Dendritic cell treated with granulocyte-macrophage colony-stimulating factor and Interleukin-4, amounts not matched to agents 40 ng/mL and 50 ng/mL, for 4 days (primary cell): ENCODE measurements around the gene NT5C2.
"Not testable (repeated sequence)": the region's sequence is repeated elsewhere in the genome, so short reads cannot be mapped to it uniquely, and the experiment has no call there.

Experiments used
- H3K27ac Mint-ChIP-seq: one replicate; pipeline ENCODE4 v1.8.0; 2022; ENCODE audit warnings: mild to moderate bottlenecking, mixed read lengths
- H3K27me3 Mint-ChIP-seq: one replicate; pipeline ENCODE4 v1.8.0; 2022; ENCODE audit warnings: mild to moderate bottlenecking, mixed read lengths
- H3K36me3 Mint-ChIP-seq: one replicate; pipeline ENCODE4 v1.8.0; 2022; ENCODE audit warnings: low read depth, mixed read lengths
- H3K4me1 Mint-ChIP-seq: one replicate; pipeline ENCODE4 v1.8.0; 2022; ENCODE audit warnings: low read depth, mixed read lengths
- H3K4me3 Mint-ChIP-seq: one replicate; pipeline ENCODE4 v1.8.0; 2022; ENCODE audit warnings: mild to moderate bottlenecking, moderate library complexity, mixed read lengths
- H3K9me3 Mint-ChIP-seq: one replicate; pipeline ENCODE4 v1.8.0; 2022; ENCODE audit warnings: mixed read lengths
- intact Hi-C: fragments of 100-400 bp; cut with micrococcal nuclease; formaldehyde crosslinking; loops from one replicate; pipeline ENCODE4 v1.15.0; 2022

Gene NT5C2

DNA sequence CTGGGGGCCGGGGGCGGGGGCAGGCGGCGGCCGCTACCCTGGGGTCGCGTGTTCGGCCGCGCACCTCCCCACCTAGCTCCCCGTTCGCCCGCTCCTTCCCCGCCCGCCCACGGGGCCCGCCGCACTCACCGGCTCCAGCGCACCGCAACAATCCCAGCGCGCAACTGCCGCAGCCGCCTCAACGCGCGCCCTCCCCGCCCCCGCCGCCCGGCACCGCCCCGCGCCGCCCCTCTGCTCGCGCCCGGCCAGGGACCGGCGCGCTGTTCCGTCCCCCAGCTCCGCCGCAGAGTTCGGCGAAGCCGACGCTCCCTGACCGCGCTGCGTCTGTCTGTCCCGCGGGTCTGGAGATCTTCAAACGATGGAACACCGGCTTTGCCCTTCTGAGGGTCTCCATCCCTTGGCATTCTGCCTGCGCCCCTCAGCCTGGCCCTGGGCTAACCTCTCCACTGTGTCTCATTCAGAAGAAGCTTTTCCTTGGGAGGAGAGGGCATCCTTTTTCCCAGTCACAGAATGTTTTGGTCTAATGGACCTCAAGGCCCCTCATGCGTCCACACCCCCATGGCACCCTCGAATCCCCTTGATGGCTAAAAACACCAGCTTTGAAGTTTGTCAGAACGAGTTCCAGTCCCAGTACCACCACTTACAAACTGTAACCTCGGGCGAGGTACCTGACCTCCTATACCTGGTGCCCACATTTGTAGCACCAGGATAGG is at the start of gene NT5C2:
TSS of gene NT5C2 (minus strand) at position 166 of the 713 bp plus-strand sequence. CDS start 18,314 bp downstream, outside the sequence.
- peak within 1 kb of the TSS; percentile 100 for H3K27ac Mint-ChIP-seq
- H3K4me1 Mint-ChIP-seq = peaks cover 63% of the 10 kb centered on the region
- intact Hi-C loops = loop anchor here (2.0 to 5.0 kb wide), 2 partner anchors 48 to 276 kb away; partner anchors contain the start of gene CNNM2
- H3K27me3 Mint-ChIP-seq = no peaks in the 10 kb centered on the region
- H3K4me3 Mint-ChIP-seq = peak within 1 kb of the TSS; percentile 98
- H3K9me3 Mint-ChIP-seq = no peaks in the 10 kb centered on the region
- peaks cover 37% of the 10 kb centered on the region for H3K36me3 Mint-ChIP-seq

DNA sequence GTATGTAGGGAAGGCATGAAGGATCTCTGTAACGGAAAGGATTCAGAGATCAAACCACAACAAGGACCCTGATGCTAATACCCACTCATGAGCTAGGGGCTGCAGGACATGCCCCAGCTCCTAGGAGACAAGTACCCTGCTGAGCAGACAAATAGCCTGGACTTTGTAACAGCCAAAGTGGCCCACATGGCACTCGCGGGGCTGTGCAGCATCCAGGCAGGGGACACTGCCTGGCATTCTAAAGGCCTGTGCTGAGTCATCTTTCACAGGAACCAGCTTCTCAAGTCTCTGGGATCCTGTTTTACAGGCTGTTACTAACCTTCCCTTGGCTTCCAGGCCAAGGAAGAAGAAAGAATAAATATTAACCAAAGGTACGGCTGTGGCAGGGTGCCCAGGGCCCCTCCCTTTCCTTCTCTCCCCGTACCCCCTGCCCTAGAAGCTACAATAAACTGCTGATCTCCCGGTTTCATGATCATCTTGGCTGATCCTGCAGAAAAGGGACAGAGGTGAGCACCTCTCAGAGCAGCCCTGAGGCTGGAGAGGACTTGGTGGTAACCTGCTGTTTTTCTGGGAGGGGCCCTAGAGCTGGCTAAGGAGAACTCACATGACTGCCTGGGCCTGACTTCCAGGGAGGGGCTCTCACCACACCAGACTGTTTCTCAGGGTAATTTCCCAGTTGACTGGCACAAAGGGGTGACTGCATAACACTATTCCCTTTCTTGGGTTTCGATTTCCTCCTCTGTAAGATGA is 48.4 kb upstream of the NT5C2 start:
- peak overlapping the region; percentile 97 for H3K27ac Mint-ChIP-seq
- H3K9me3 Mint-ChIP-seq = no peaks in the 10 kb centered on the region
- peaks cover 48% of the 10 kb centered on the region for H3K4me1 Mint-ChIP-seq
- no peaks in the 10 kb centered on the region for H3K27me3 Mint-ChIP-seq
- intact Hi-C loops = loop anchor here (1.0 to 10.0 kb wide), 4 partner anchors 43 to 407 kb away; partner anchors contain the start of genes CYP17A1 and NT5C2
- H3K36me3 Mint-ChIP-seq = no peaks in the 10 kb centered on the region
- peak overlapping the region; percentile 60 for H3K4me3 Mint-ChIP-seq

DNA sequence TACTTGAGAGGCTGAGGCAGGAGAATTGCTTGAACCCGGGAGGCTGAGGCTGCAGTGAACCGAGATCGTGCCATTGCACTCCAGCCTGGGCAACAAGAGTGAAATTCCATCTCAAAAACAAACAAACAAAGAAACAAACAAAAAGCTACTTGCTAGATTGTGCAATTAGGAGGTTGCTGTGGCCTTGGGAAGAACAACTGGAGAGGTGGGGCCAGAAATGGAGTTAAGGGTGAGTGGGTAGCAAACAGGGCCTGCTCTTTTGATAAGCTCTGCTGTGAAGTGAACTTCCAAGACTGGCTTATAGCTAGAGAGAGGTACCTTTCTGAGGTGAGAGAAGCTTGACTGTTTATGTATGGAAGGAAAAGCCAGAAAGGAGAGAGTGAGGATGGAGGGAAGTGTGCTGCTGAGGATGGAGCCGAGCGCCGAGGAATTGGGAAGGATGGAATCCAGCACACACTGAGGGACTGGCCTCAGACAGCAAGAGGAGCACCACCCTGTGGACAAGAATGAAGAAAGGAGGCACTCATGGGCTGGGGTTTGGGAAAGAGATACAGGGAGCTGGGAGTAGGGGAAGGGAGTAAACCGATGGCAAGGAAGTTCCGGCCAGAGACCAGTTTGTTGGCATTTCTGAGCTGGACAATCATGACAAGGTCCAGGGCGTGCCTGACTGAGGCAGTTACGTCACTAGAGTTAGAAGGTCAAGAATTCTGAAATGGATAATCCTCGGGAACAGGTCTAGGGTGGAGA is 45.6 kb upstream of the NT5C2 start:
- Mint-ChIP-seq H3K27me3 (peaks cover 5% of the 10 kb centered on the region), H3K4me3 (no peak overlapping the region), H3K36me3 (no peaks in the 10 kb centered on the region), H3K9me3 (no peaks in the 10 kb centered on the region), H3K27ac (peak overlapping the region; percentile 9), H3K4me1 (peaks cover 45% of the 10 kb centered on the region)
- intact Hi-C loops = no loop called here

DNA sequence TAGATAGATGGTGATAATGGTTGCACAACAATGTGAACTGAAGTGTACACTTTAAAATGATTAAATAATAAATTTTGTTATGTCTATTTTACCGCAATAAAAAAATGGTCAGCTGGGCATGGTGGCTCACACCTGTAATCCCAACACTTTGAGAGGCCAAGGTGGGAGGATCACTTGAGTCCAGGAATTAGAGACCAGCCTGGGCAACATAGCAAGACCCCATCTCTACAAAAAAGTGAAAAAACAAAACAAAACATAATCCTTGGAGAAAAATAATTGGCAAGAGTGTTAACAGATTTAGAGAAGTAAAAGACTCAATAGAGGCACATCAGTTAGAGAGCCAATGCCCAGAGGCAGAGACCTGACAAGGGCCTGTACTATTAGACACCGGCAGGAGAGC is 42.7 kb upstream of the NT5C2 start:
- peak overlapping the region; percentile 40 for H3K27ac Mint-ChIP-seq
- no peaks in the 10 kb centered on the region for H3K9me3 Mint-ChIP-seq
- H3K4me1 Mint-ChIP-seq = peaks cover 37% of the 10 kb centered on the region
- H3K4me3 Mint-ChIP-seq = no peak overlapping the region
- H3K27me3 Mint-ChIP-seq = peaks cover 5% of the 10 kb centered on the region
- H3K36me3 Mint-ChIP-seq = no peaks in the 10 kb centered on the region
- intact Hi-C loops = no loop called here

DNA sequence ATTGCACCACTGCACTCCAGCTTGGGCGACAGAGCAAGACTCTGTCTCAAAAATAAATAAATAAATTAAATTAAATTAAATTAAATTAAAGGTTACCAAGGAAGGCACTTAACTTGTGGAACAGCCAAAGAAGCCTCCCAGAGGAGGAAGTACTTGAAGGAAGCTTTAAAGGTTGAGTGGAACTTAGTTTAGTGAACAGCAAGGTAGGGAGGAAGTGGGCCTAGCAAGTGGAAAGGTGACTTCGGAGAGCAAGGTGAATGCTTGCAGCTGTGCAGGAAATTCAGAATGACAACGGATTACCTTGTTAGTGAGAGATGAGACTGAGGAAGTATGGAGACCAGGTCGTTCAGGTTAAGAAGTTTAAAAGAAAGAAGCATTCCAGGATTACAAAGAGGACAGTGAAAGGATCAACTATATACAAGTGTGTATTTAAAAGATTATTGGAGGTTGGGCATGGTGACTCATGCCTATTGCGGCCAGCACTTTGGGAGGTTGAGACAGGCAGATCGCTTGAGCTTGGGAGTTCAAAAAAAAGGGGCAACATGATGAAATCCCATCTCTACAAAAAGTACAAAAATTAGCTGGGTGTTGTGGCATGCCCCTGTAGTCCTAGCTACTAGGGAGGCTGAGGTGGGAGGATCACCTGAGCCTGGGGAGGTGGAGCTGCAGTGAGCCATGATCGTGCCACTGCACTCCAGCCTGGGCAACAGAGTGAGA is 39.9 kb upstream of the NT5C2 start:
- Mint-ChIP-seq H3K4me1 (peaks cover 22% of the 10 kb centered on the region), H3K4me3 (no peak overlapping the region), H3K27ac (no peak overlapping the region), H3K9me3 (no peaks in the 10 kb centered on the region), H3K27me3 (peaks cover 5% of the 10 kb centered on the region), H3K36me3 (no peaks in the 10 kb centered on the region)
- intact Hi-C loops = no loop called here

DNA sequence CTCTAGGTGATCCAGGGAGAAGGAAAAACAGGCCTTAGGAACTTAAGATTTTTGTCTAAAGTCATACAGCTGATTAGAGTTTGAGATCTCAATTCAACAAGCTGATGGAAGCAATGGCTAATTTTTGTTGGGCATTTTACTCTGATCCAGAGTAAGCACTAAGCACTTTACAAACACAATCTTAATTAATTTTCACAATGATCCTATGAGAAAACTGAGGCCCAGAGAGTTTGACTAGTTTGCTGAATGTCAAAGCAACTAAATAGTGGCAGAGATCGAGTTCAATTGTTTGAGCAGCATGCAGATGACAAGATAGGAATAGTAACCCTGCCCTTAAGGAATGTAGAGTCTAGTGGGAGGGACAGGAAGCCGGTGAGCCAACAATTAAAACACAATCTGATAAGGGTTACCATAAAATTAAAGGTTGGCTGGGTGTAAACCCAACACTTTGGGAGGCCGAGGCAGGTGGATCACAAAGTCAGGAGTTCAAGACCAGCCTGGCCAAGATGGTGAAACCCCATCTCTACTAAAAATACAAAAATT is 39.1 kb upstream of the NT5C2 start:
- intact Hi-C loops = no loop called here
- H3K27ac Mint-ChIP-seq = no peak overlapping the region
- no peak overlapping the region for H3K4me3 Mint-ChIP-seq

DNA sequence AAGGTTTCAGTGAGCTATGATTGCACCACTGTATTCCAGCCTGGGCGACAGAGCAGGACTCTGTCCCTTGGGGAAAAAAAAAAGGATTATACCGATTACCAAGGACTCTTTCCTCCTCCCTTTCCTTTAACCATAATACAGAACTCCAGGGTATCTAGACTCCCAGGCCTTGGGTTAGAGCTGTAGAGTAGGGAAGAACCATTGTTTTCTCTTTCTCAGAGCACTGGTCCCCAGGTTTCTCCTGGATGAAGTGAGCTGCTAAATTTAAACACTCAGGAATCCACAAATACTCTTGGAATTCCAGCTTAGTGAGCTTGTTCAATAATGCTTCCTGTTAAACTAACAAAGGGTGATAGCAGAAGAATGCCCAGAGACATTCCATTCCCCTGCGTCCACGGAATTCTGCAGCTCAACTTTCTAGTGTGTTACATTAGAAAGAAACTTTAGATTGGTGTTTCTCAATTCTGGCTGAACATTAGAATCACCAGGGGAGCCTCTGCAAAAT is 38.0 kb upstream of the NT5C2 start:
- Mint-ChIP-seq H3K36me3 (no peaks in the 10 kb centered on the region), H3K4me3 (no peak overlapping the region), H3K4me1 (peaks cover 22% of the 10 kb centered on the region), H3K27me3 (peaks cover 5% of the 10 kb centered on the region), H3K9me3 (no peaks in the 10 kb centered on the region), H3K27ac (no peak overlapping the region)
- intact Hi-C loops = no loop called here

More for the DNA sequence above, 39.1 kb upstream of the NT5C2 start:
- Mint-ChIP-seq H3K9me3 (no peaks in the 10 kb centered on the region), H3K36me3 (no peaks in the 10 kb centered on the region), H3K27me3 (peaks cover 5% of the 10 kb centered on the region), H3K4me1 (peaks cover 20% of the 10 kb centered on the region)

DNA sequence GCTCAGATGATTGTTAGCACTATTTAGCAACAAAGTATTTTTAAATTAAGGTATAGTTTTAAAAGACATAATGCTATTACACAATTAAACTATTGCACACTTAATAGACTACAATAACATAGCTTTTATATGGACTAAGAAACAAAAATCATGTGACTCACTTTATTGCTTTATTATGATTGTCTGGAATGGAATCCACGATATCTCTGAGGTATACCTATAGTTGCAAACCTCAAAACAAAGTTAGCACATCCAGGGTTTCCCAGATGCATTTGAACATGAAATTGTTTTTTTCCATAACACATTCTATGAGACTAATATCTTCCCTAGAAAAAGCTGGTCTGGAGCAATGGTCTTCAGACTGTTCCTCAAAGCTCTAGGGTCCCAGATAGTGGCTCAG is 34.3 kb upstream of the NT5C2 start:
- H3K4me3 Mint-ChIP-seq = no peak overlapping the region
- intact Hi-C loops = no loop called here
- H3K9me3 Mint-ChIP-seq = peaks cover 15% of the 10 kb centered on the region
- no peaks in the 10 kb centered on the region for H3K36me3 Mint-ChIP-seq
- H3K27ac Mint-ChIP-seq = no peak overlapping the region
- H3K27me3 Mint-ChIP-seq = no peaks in the 10 kb centered on the region
- H3K4me1 Mint-ChIP-seq = peaks cover 25% of the 10 kb centered on the region

DNA sequence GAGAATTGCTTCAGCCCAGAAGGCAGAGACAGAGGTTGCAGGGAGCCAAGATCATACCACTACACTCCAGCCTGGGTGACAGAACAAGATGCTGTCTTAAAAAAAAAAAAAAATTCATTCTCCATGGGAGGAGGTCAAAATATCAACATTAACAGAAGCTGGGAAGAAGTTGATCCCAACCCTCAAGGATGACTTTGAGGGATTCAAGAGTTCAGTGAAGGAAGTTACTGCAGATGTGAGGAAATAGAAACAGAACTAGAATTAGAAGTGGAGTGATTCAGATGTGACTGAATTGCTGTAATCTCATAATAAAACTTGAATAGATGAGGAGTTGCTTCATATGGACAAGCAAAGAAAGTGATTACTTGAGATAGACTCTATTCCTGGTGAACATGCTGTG is 32.9 kb upstream of the NT5C2 start:
- Mint-ChIP-seq H3K27me3 (no peaks in the 10 kb centered on the region), H3K4me3 (no peak overlapping the region), H3K36me3 (no peaks in the 10 kb centered on the region), H3K9me3 (peaks cover 21% of the 10 kb centered on the region), H3K27ac (peak overlapping the region; percentile 63), H3K4me1 (peaks cover 25% of the 10 kb centered on the region)
- intact Hi-C loops = no loop called here

DNA sequence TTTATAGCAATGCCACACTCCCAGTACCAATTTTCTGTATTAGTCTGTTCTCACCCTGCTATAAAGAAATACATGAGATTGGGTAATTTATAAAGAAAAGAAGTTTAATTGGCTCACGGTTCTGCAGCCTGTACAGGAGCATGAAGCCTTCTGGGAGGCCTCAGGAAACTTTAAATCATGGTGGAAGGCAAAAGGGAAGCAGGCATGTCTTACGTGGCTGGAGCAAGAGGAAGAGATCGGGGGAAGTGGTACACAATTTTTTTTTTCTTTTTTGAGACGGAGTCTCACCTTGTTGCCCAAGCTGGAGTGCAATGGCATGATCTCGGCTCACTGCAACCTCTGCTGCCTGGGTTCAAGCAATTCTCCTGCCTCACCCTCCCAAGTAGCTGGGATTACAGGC is 31.6 kb upstream of the NT5C2 start:
- H3K4me1 Mint-ChIP-seq = peaks cover 24% of the 10 kb centered on the region
- H3K4me3 Mint-ChIP-seq, intact Hi-C loops, H3K27me3 Mint-ChIP-seq, H3K36me3 Mint-ChIP-seq: not testable (repeated sequence)
- H3K27ac Mint-ChIP-seq = peak overlapping the region; percentile 18
- peaks cover 21% of the 10 kb centered on the region for H3K9me3 Mint-ChIP-seq

DNA sequence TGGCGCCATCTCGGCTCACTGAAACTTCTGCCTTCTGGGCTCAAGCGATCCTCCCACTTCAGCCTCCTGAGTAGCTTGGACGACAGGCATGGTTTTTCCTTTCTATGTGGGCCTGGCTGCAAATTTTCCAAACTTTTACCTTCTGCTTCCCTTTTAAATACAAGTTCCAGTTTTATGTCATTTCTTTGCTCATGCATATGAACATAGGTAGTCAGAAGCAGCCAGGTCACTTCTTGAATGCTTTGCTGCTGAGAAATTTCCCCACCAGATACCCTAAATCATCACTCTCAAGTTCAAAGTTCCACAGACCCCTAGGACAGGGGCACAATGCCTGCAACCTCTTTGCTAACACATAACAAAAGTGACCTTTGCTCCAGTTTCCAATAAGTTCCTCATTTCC is 31.1 kb upstream of the NT5C2 start:
- Mint-ChIP-seq H3K9me3 (peaks cover 21% of the 10 kb centered on the region), H3K27me3 (no peaks in the 10 kb centered on the region), H3K36me3 (no peaks in the 10 kb centered on the region), H3K4me3 (no peak overlapping the region), H3K4me1 (peaks cover 18% of the 10 kb centered on the region), H3K27ac (peak overlapping the region; percentile 18)
- intact Hi-C loops = no loop called here

DNA sequence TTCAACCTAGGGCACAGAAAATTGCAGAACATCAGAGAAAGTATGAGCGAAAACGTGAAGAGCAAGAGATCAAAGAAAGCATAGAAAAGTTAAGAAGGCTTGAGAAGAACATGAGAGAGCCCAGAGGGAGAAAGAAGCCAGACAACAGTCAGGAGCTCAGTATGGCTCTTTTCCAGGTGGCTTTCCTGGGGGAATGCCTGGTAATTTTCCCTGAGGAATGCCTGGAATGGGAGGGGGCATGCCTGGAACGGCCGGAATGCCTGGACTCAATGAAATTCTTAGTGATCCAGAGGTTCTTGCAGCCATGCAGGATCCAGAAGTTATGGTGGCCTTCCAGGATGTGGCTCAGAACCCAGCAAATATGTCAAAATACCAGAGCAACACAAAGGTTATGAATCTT is 23.3 kb upstream of the NT5C2 start:
- H3K4me3 Mint-ChIP-seq, H3K27ac Mint-ChIP-seq, H3K4me1 Mint-ChIP-seq, intact Hi-C loops, H3K27me3 Mint-ChIP-seq, H3K36me3 Mint-ChIP-seq: not testable (repeated sequence)
- peaks cover 12% of the 10 kb centered on the region for H3K9me3 Mint-ChIP-seq

DNA sequence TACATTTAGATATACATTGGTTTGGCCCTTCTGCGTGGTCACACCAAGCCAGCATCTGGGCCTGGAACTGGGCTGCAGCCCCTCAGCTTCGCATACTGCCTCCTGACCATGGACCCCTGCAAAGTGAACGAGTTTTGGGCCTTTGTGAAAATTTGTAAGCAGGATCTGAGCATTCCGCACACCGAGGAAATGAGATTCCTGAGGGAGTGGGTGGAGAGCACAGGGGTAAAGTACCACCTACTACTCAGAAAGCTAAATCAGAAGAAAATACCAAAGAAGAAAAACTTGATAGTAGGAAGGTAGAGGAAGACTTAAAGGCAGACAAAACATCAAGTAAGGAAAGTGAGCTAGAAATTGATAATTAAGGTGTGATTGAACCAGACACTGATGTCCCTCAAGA is 22.5 kb upstream of the NT5C2 start:
- H3K27ac Mint-ChIP-seq = no peak overlapping the region
- H3K27me3 Mint-ChIP-seq = peaks cover 2% of the 10 kb centered on the region
- no peaks in the 10 kb centered on the region for H3K4me1 Mint-ChIP-seq
- H3K9me3 Mint-ChIP-seq = peaks cover 12% of the 10 kb centered on the region
- H3K4me3 Mint-ChIP-seq = no peak overlapping the region
- intact Hi-C loops = no loop called here
- H3K36me3 Mint-ChIP-seq = no peaks in the 10 kb centered on the region
